HepG2 (cell line): Measurements from ENCODE around the gene CIAPIN1. TPM values are rescaled to one million over a fixed set of nuclear protein-coding genes. Genes with fewer than 3 reads are reported as not detected.

Source experiments
- ADNP ChIP-seq: sonication (generic); formaldehyde crosslinking; IDR thresholded peaks from 2 replicates; pipeline ENCODE4 v1.4.0; 2020; ENCODE audit warnings: missing genetic modification reagents
- AHR ChIP-seq: IDR thresholded peaks from 2 replicates; pipeline ENCODE4 v1.6.1; 2018; ENCODE audit warnings: missing genetic modification reagents, missing compliant biosample characterization
- ATF7 ChIP-seq, 2 experiments: fragments of 450-650 bp in 1 of 2; sonication (generic) in 1 of 2; formaldehyde crosslinking in 1 of 2; IDR thresholded peaks; 2 replicates each; pipeline versions ENCODE4 v1.4.0 to v1.6.1; 2016 to 2020; ENCODE audit warnings: antibody characterized with exemption in 1 of 2, mild to moderate bottlenecking in 1 of 2, missing genetic modification reagents in 1 of 2
- CREBL2 ChIP-seq: sonication (generic); formaldehyde crosslinking; IDR thresholded peaks from 2 replicates; pipeline ENCODE4 v1.8.1; 2023; ENCODE audit warnings: missing genetic modification reagents, mild to moderate bottlenecking, borderline replicate concordance
- MAFK ChIP-seq, 2 experiments: IDR thresholded peaks in 1 of 2; conservative IDR thresholded peaks in 1 of 2; 2 replicates each; pipeline ENCODE4 v1.6.1; 2011; ENCODE audit warnings: improper control_type of control experiment in 2 of 2, low read length in 2 of 2
- NR2F6 ChIP-seq, 2 experiments: IDR thresholded peaks; 2 replicates each; pipeline ENCODE4 v1.6.1; 2016; ENCODE audit warnings: antibody characterized with exemption in 1 of 2, mild to moderate bottlenecking in 1 of 2
- POLR2G ChIP-seq: fragments of 200-400 bp; formaldehyde crosslinking; IDR thresholded peaks from 2 replicates; pipeline ENCODE4 v1.6.1; 2018; ENCODE audit warnings: mild to moderate bottlenecking, low read depth, low read length, moderate library complexity
- ZBTB40 ChIP-seq, 2 experiments: fragments of 450-650 bp in 1 of 2; sonication (generic) in 1 of 2; formaldehyde crosslinking in 1 of 2; IDR thresholded peaks; 2 replicates each; pipeline versions ENCODE4 v1.6.1 to v1.8.0; 2016 to 2022; ENCODE audit warnings: antibody characterized with exemption in 1 of 2, mild to moderate bottlenecking in 1 of 2, missing genetic modification reagents in 1 of 2
- ZNF333 ChIP-seq: sonication (generic); formaldehyde crosslinking; IDR thresholded peaks from 2 replicates; pipeline ENCODE4 v1.4.0; 2020; ENCODE audit warnings: mild to moderate bottlenecking, missing genetic modification reagents, borderline replicate concordance
- ZNF816 ChIP-seq: sonication (generic); formaldehyde crosslinking; IDR thresholded peaks from 2 replicates; pipeline ENCODE4 v1.8.0; 2022; ENCODE audit warnings: missing genetic modification reagents, mild to moderate bottlenecking, borderline replicate concordance
- polyA plus RNA-seq, 8 experiments: library from polyadenylated mRNA; depleted of rRNA in 3 of 8; stranded (reverse) in 7 of 8; unstranded in 1 of 8; fragments of >200 nt; fragmentation: Illumina TruSeq in 4 of 8; extraction: Trizol in 4 of 8; gene quantifications; 2 replicates each; pipeline versions ENCODE4 v1.2.1 to v1.2.3, GENCODE V29; 2011 to 2016; ENCODE audit warnings: low read depth in 4 of 8, missing spikeins in 1 of 8, mixed read lengths in 1 of 8; ENCODE audit not compliant: insufficient read depth in 1 of 8
- total RNA-seq, 5 experiments: library from RNA; depleted of rRNA; stranded (reverse); fragments of >200 nt; fragmentation: Illumina TruSeq; extraction: Trizol; gene quantifications; 2 replicates each; pipeline ENCODE4 v1.2.3, GENCODE V29; 2016; ENCODE audit warnings: low read depth in 1 of 5
- TF ChIP-seq, protein P1 (sequence below): sonication (generic); formaldehyde crosslinking; IDR thresholded peaks from 2 replicates; pipeline ENCODE4 v1.5.0; 2020; ENCODE audit warnings: mild to moderate bottlenecking, missing genetic modification reagents, moderate library complexity
- TF ChIP-seq, protein P2 (sequence below): sonication (generic); formaldehyde crosslinking; IDR thresholded peaks from 2 replicates; pipeline ENCODE4 v1.4.0; 2020; ENCODE audit warnings: mild to moderate bottlenecking, missing genetic modification reagents

CIAPIN1 gene
- total and polyA plus RNA-seq, 2 of the 13 experiments (the other 11 are each of a cell fraction or from before 2014, with no cell fraction given): 69.3 to 89.7 TPM

GRCh38 chr16:57384248-57385070, 62.7 kb downstream of the CIAPIN1 start (continued):
- TF ChIP-seq ATF7 (IDR thresholded peaks at IDR 0.05) (no peak), ATF7 (CRISPR knock-in tag; IDR thresholded peaks at IDR 0.05) (peak; percentile 38; the same call in 1 of the 2 replicates), ZBTB40 (IDR thresholded peaks at IDR 0.05) (no peak), ZBTB40 (CRISPR knock-in tag; IDR thresholded peaks at IDR 0.05) (0 out of 2 replicates have a peak, but pooled peaks have one; percentile 39), POLR2G (peak; percentile 81), MAFK (conservative IDR thresholded peaks at IDR 0.05 in 1 of 2, IDR thresholded peaks at IDR 0.05 in 1 of 2; ENCODE audit: low read length in 2 of 2) (no peak), ADNP (CRISPR knock-in tag) (no peak), CREBL2 (CRISPR knock-in tag) (no peak), ZNF816 (0 out of 2 replicates have a peak, but pooled peaks have one; percentile 47), NR2F6 (IDR thresholded peaks at IDR 0.05) (peak; percentile 5; the same call in 1 of the 2 replicates), NR2F6 (CRISPR knock-in tag; IDR thresholded peaks at IDR 0.05) (no peak), ZNF333 (CRISPR knock-in tag) (peak; percentile 81), AHR (CRISPR knock-in tag) (0 out of 2 replicates have a peak, but pooled peaks have one; percentile 45)
- TF ChIP-seq, protein P1, sequence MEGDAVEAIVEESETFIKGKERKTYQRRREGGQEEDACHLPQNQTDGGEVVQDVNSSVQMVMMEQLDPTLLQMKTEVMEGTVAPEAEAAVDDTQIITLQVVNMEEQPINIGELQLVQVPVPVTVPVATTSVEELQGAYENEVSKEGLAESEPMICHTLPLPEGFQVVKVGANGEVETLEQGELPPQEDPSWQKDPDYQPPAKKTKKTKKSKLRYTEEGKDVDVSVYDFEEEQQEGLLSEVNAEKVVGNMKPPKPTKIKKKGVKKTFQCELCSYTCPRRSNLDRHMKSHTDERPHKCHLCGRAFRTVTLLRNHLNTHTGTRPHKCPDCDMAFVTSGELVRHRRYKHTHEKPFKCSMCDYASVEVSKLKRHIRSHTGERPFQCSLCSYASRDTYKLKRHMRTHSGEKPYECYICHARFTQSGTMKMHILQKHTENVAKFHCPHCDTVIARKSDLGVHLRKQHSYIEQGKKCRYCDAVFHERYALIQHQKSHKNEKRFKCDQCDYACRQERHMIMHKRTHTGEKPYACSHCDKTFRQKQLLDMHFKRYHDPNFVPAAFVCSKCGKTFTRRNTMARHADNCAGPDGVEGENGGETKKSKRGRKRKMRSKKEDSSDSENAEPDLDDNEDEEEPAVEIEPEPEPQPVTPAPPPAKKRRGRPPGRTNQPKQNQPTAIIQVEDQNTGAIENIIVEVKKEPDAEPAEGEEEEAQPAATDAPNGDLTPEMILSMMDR (CRISPR knock-in tag): peak; percentile 31
- TF ChIP-seq, protein P2, sequence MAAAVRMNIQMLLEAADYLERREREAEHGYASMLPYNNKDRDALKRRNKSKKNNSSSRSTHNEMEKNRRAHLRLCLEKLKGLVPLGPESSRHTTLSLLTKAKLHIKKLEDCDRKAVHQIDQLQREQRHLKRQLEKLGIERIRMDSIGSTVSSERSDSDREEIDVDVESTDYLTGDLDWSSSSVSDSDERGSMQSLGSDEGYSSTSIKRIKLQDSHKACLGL (CRISPR knock-in tag): peak; percentile 79
